A549 (cell line): ENCODE results near the gene DYSF. TPM values are rescaled to one million over a fixed set of nuclear protein-coding genes. Genes with fewer than 3 reads are reported as not detected.

Source experiments
- ATAC-seq, 2 experiments: fragments of 200-7000 bp in 1 of 2; fragments of >200 bp in 1 of 2; cut with Nextera tagmentation in 1 of 2; cut with Tn5 transposase in 1 of 2; 3 replicates each; pipeline versions ENCODE4 v1.8.0 to v1.9.1; 2018 to 2020; ENCODE audit warnings: mild to moderate bottlenecking in 1 of 2, moderate library complexity in 1 of 2
- CTCF ChIA-PET: fragments of 300-600 bp; sonication (Branson Sonifier 250); formaldehyde crosslinking; extraction: SDS; loops from one replicate; lab custom pipeline; 2021; ENCODE audit warnings: antibody characterized with exemption, inconsistent platforms; lab: Yijun Ruan, JAX
- POLR2A ChIA-PET: fragments of 350-600 bp; formaldehyde crosslinking; extraction: SDS; loops from one replicate; lab custom pipeline; 2021; ENCODE audit warnings: antibody characterized with exemption, inconsistent platforms; lab: Yijun Ruan, JAX
- DNase-seq, 2 experiments: peaks; one replicate each; pipeline versions ENCODE4 v3.0.0 to v3.0.0-alpha.2; 2011 to 2016; ENCODE audit warnings: low read depth in 1 of 2, low spot score in 1 of 2
- FAIRE-seq: peaks from 2 replicates; lab custom pipeline; 2011; peaks lifted over from hg19 to GRCh38; lab: Jason Lieb, UNC
- H3K27ac ChIP-seq, 2 experiments: fragments of >200 bp; sonication (Bioruptor Twin); formaldehyde crosslinking; 3 replicates each; pipeline ENCODE4 v1.5.1; 2016 to 2017
- H3K4me1 ChIP-seq: fragments of >200 bp; sonication (Bioruptor Twin); formaldehyde crosslinking; 3 replicates; pipeline ENCODE4 v1.6.1; 2016
- H3K4me2 ChIP-seq: fragments of >200 bp; sonication (Bioruptor Twin); formaldehyde crosslinking; 3 replicates; pipeline ENCODE4 v1.6.1; 2016
- H3K4me3 ChIP-seq: fragments of >200 bp; sonication (Bioruptor Twin); formaldehyde crosslinking; 3 replicates; pipeline ENCODE4 v1.5.1; 2016
- H3K9me3 ChIP-seq: fragments of >200 bp; sonication (Bioruptor Twin); formaldehyde crosslinking; 3 replicates; pipeline ENCODE4 v1.6.1; 2016
- ATOH8 ChIP-seq: fragments of 250-450 bp; sonication (Bioruptor Pico); IDR thresholded peaks from 2 replicates; pipeline ENCODE4 v1.5.0; 2020; ENCODE audit warnings: low read depth, mild to moderate bottlenecking, moderate library complexity
- BCL3 ChIP-seq: fragments of >200 bp; sonication (Bioruptor Twin); formaldehyde crosslinking; IDR thresholded peaks from 3 replicates; pipeline ENCODE4 v1.6.1; 2016
- FOSL2 ChIP-seq, 2 experiments: fragments of 450-650 bp in 1 of 2; fragments of >200 bp in 1 of 2; sonication (Bioruptor Twin) in 1 of 2; formaldehyde crosslinking; IDR thresholded peaks; 2 replicates each; pipeline versions ENCODE4 v1.5.0 to v1.6.1; 2016 to 2020; ENCODE audit warnings: mild to moderate bottlenecking in 1 of 2, moderate library complexity in 1 of 2
- FOXS1 ChIP-seq: fragments of 250-450 bp; sonication (Bioruptor Pico); IDR thresholded peaks from 2 replicates; pipeline ENCODE4 v1.5.0; 2020; ENCODE audit warnings: mild to moderate bottlenecking, moderate library complexity
- HES2 ChIP-seq: fragments of >200 bp; sonication (Bioruptor Twin); formaldehyde crosslinking; IDR thresholded peaks from 2 replicates; pipeline ENCODE4 v1.6.1; 2016
- HEYL ChIP-seq: fragments of 250-450 bp; sonication (Bioruptor Pico); IDR thresholded peaks from 2 replicates; pipeline ENCODE4 v1.8.0; 2021; ENCODE audit warnings: mild to moderate bottlenecking, moderate library complexity
- HOXA7 ChIP-seq: fragments of 250-450 bp; sonication (Bioruptor Pico); IDR thresholded peaks from 2 replicates; pipeline ENCODE4 v1.5.0; 2020; ENCODE audit warnings: mild to moderate bottlenecking, moderate library complexity
- JUN ChIP-seq, 2 experiments: fragments of >200 bp; sonication (Bioruptor Twin); formaldehyde crosslinking; IDR thresholded peaks; 2 replicates in 1 of 2; 3 replicates in 1 of 2; pipeline ENCODE4 v1.6.1; 2016 to 2017
- JUNB ChIP-seq: fragments of >200 bp; sonication (Bioruptor Twin); formaldehyde crosslinking; IDR thresholded peaks from 2 replicates; pipeline ENCODE4 v1.6.1; 2016
- KDM1A ChIP-seq: fragments of 200-600 bp; sonication (generic); IDR thresholded peaks from 2 replicates; pipeline ENCODE4 v1.6.1; 2016; ENCODE audit warnings: low read depth, mild to moderate bottlenecking
- KDM5A ChIP-seq: fragments of 200-600 bp; sonication (generic); IDR thresholded peaks from 2 replicates; pipeline ENCODE4 v1.6.1; 2016; ENCODE audit warnings: antibody characterized with exemption, mild to moderate bottlenecking
- MAFK ChIP-seq: fragments of 450-650 bp; IDR thresholded peaks from 2 replicates; pipeline ENCODE4 v1.6.1; 2014; ENCODE audit not compliant: partially characterized antibody
- MYC ChIP-seq: IDR thresholded peaks from 2 replicates; pipeline ENCODE4 v1.6.1; 2012; ENCODE audit warnings: mild to moderate bottlenecking, inconsistent platforms, low read length, improper control_type of control experiment, borderline replicate concordance
- NPAS2 ChIP-seq: fragments of 250-450 bp; sonication (Bioruptor Pico); IDR thresholded peaks from 2 replicates; pipeline ENCODE4 v1.8.0; 2022; ENCODE audit warnings: mild to moderate bottlenecking, moderate library complexity, borderline replicate concordance
- PBX3 ChIP-seq: IDR thresholded peaks from 2 replicates; pipeline ENCODE4 v1.6.1; 2012
- PHF8 ChIP-seq: fragments of 200-600 bp; sonication (generic); IDR thresholded peaks from 2 replicates; pipeline ENCODE4 v1.6.1; 2016; ENCODE audit warnings: low read depth, mild to moderate bottlenecking, antibody characterized with exemption, moderate library complexity, borderline replicate concordance
- POLR2A ChIP-seq: IDR thresholded peaks from 2 replicates; pipeline ENCODE4 v1.6.1; 2012; ENCODE audit warnings: mild to moderate bottlenecking, low read length
- POLR2AphosphoS2 ChIP-seq: conservative IDR thresholded peaks from 2 replicates; pipeline ENCODE4 v1.6.1; 2012; ENCODE audit warnings: low read length, improper control_type of control experiment, inconsistent platforms
- RARB ChIP-seq: fragments of 250-450 bp; sonication (Bioruptor Pico); IDR thresholded peaks from 2 replicates; pipeline ENCODE4 v1.8.0; 2021; ENCODE audit warnings: mild to moderate bottlenecking, moderate library complexity
- USF2 ChIP-seq: fragments of 450-650 bp; IDR thresholded peaks from 2 replicates; pipeline ENCODE4 v1.6.1; 2014; ENCODE audit warnings: antibody characterized with exemption
- ZC3H11A ChIP-seq: fragments of 450-650 bp; IDR thresholded peaks from 2 replicates; pipeline ENCODE4 v1.6.1; 2014; ENCODE audit warnings: antibody characterized with exemption, mild to moderate bottlenecking
- ZNF302 ChIP-seq: fragments of 250-450 bp; sonication (Bioruptor Pico); IDR thresholded peaks from 2 replicates; pipeline ENCODE4 v1.9.0; 2021; ENCODE audit warnings: inconsistent platforms, mild to moderate bottlenecking, moderate library complexity
- ZSCAN20 ChIP-seq: fragments of 250-450 bp; sonication (Bioruptor Pico); IDR thresholded peaks from 2 replicates; pipeline ENCODE4 v1.8.0; 2022; ENCODE audit warnings: mild to moderate bottlenecking, moderate library complexity
- WGBS: methylation state at CpG from one replicate; pipeline ENCODE4 v1.1.6; 2017; ENCODE audit errors: missing lambda C conversion rate; 5-methylcytosine and 5-hydroxymethylcytosine counted together
- polyA plus RNA-seq, 4 experiments: library from polyadenylated mRNA; depleted of rRNA in 3 of 4; stranded (reverse); fragments of >200 nt; fragmentation: RNase III in 1 of 4; extraction: RNeasy Plus Mini Kit Qiagen cat#74134 plus additional on column Dnase treatment in 1 of 4; gene quantifications; 2 replicates in 3 of 4; 3 replicates in 1 of 4; pipeline ENCODE4 v1.2.3, GENCODE V29; 2011 to 2017

The DYSF gene
- polyA plus RNA-seq, 2 of the 4 experiments (the other 2 are of a cell fraction) = 0.36 to 0.98 TPM

GRCh38 chr2:71596011-71596410 lies 142.7 kb downstream of the DYSF start:
- no peaks in the 10 kb centered on the region for H3K4me1 ChIP-seq
- TF ChIP-seq ZC3H11A = no peak
- no peak for TF ChIP-seq BCL3
- TF ChIP-seq FOSL2 (IDR thresholded peaks at IDR 0.05) = no peak
- TF ChIP-seq FOSL2 (CRISPR knock-in tag; IDR thresholded peaks at IDR 0.05) = no peak
- TF ChIP-seq JUN (IDR thresholded peaks at IDR 0.05) = no peak
- TF ChIP-seq HOXA7 = no peak
- TF ChIP-seq MAFK = no peak
- no peak for TF ChIP-seq FOXS1 (CRISPR knock-in tag)
- TF ChIP-seq KDM5A = no peak
- TF ChIP-seq, all 56 proteins: peak for 0
- FAIRE-seq = no peak
- no peaks in the 10 kb centered on the region for H3K9me3 ChIP-seq
- H3K4me2 ChIP-seq = no peak overlapping the region
- CTCF ChIA-PET = interaction anchor here (0.6 to 3.3 kb wide), 6 partner anchors 14 to 1335 kb away, joined by 3 to 18 read pairs (median 4); no protein-coding TSS in a partner anchor
- DNase-seq = no peak
- H3K27ac ChIP-seq = no peak overlapping the region
- WGBS = 63% methylated on average over 15 of the region's 17 CpGs
- POLR2A ChIA-PET = interaction anchor here (0.6 kb wide), 2 partner anchors 189 to 609 kb away, joined by 4 to 5 read pairs; no protein-coding TSS in a partner anchor
- no peak for ATAC-seq
- no peak overlapping the region for H3K4me3 ChIP-seq

- no peak overlapping the region for H3K4me3 ChIP-seq
- FAIRE-seq = no peak
- CTCF ChIA-PET = interaction anchor here (0.6 to 2.7 kb wide), 4 partner anchors 9 to 553 kb away, joined by 3 to 21 read pairs (median 5); no protein-coding TSS in a partner anchor
- TF ChIP-seq ZSCAN20 (CRISPR knock-in tag) (no peak), ZNF302 (CRISPR knock-in tag) (no peak)
- ATAC-seq = no peak; a peak in 1 of 6 replicates
- no peaks in the 10 kb centered on the region for H3K9me3 ChIP-seq
- no peak for DNase-seq
- H3K27ac ChIP-seq = no peak overlapping the region
- WGBS = 31% methylated on average over 4 of the region's 4 CpGs
- POLR2A ChIA-PET = no interaction called here
- H3K4me1 ChIP-seq = no peaks in the 10 kb centered on the region
- H3K4me2 ChIP-seq = no peak overlapping the region
These were observed 144.4 kb downstream of the DYSF start for GRCh38 chr2:71597756-71598155.

- 60% methylated on average over 14 of the region's 14 CpGs for WGBS
These were observed 145.2 kb downstream of the DYSF start for GRCh38 chr2:71598526-71598925.

GRCh38 chr2:71599038-71599437 lies 145.7 kb downstream of the DYSF start:
- Histone ChIP-seq H3K4me2 (no peak overlapping the region), H3K27ac (no peak overlapping the region), H3K4me3 (no peak overlapping the region), H3K9me3 (no peaks in the 10 kb centered on the region), H3K4me1 (no peaks in the 10 kb centered on the region)
- no peak for DNase-seq
- ATAC-seq = no peak
- POLR2A ChIA-PET = no interaction called here
- no peak for FAIRE-seq
- CTCF ChIA-PET = interaction anchor here (0.6 to 2.7 kb wide), 6 partner anchors 10 to 552 kb away, joined by 3 to 21 read pairs (median 4); no protein-coding TSS in a partner anchor
- 43% methylated on average over 7 of the region's 8 CpGs for WGBS
- TF ChIP-seq PBX3 = no peak
- TF ChIP-seq ZC3H11A = no peak
- no peak for TF ChIP-seq ATOH8
- no peak for TF ChIP-seq MYC
- no peak for TF ChIP-seq JUN (IDR thresholded peaks at IDR 0.05)
- TF ChIP-seq KDM1A = no peak
- no peak for TF ChIP-seq HES2
- TF ChIP-seq PHF8 = no peak

More at GRCh38 chr2:71598526-71598925, 145.2 kb downstream of the DYSF start:
- CTCF ChIA-PET = interaction anchor here (1.3 to 2.7 kb wide), 4 partner anchors 10 to 552 kb away, joined by 3 to 21 read pairs (median 5); no protein-coding TSS in a partner anchor
- no peak for TF ChIP-seq NPAS2 (CRISPR knock-in tag)
- TF ChIP-seq JUNB = no peak
- no peak for TF ChIP-seq HEYL (CRISPR knock-in tag)
- no peak for TF ChIP-seq POLR2A
- TF ChIP-seq USF2 = no peak
- no peak for TF ChIP-seq RARB (CRISPR knock-in tag)
- no peak for TF ChIP-seq POLR2AphosphoS2
- TF ChIP-seq, all 56 proteins: peak for 0
- DNase-seq (no peak), ATAC-seq (no peak), FAIRE-seq (no peak)
- POLR2A ChIA-PET = no interaction called here
- no peaks in the 10 kb centered on the region for H3K4me1 ChIP-seq
- H3K9me3 ChIP-seq = no peaks in the 10 kb centered on the region
- H3K4me2 ChIP-seq = no peak overlapping the region
- no peak overlapping the region for H3K27ac ChIP-seq
- no peak overlapping the region for H3K4me3 ChIP-seq
